KMS-11 (cell line): ENCODE data around the gene RAPGEF1.

ENCODE experiments used
- H2AFZ ChIP-seq: fragments of 200-600 bp; sonication (generic); 2 replicates; pipeline ENCODE4 v1.6.1; 2016; ENCODE audit warnings: antibody characterized with exemption, mixed run types, low read depth
- H3K27ac ChIP-seq: fragments of 200-600 bp; sonication (generic); 2 replicates; pipeline ENCODE4 v1.6.1; 2016; ENCODE audit warnings: mild to moderate bottlenecking, mixed run types
- H3K27me3 ChIP-seq: fragments of 200-600 bp; sonication (generic); 2 replicates; pipeline ENCODE4 v1.6.1; 2017; ENCODE audit warnings: mild to moderate bottlenecking, low read depth, mixed run types, moderate library complexity; ENCODE audit not compliant: insufficient read depth
- H3K36me3 ChIP-seq: fragments of 200-600 bp; sonication (generic); 2 replicates; pipeline ENCODE4 v1.6.1; 2017; ENCODE audit warnings: mild to moderate bottlenecking, mixed run types; ENCODE audit not compliant: insufficient read depth
- H3K4me1 ChIP-seq: fragments of 200-600 bp; sonication (generic); 2 replicates; pipeline ENCODE4 v1.6.1; 2016; ENCODE audit warnings: mild to moderate bottlenecking, low read depth, mixed run types; ENCODE audit not compliant: poor library complexity, severe bottlenecking
- H3K4me2 ChIP-seq: fragments of 200-600 bp; sonication (generic); 2 replicates; pipeline ENCODE4 v1.7.0; 2016; ENCODE audit warnings: mild to moderate bottlenecking, mixed run types
- H3K4me3 ChIP-seq: fragments of 200-600 bp; sonication (generic); IDR thresholded peaks from 2 replicates; pipeline ENCODE4 v1.6.1; 2017; ENCODE audit warnings: low read depth, low read length, mixed read lengths; ENCODE audit not compliant: insufficient read depth
- H3K79me2 ChIP-seq: fragments of 200-600 bp; sonication (generic); 2 replicates; pipeline ENCODE4 v1.6.1; 2016; ENCODE audit warnings: low read depth, mixed run types; ENCODE audit not compliant: insufficient read depth
- H3K9ac ChIP-seq: fragments of 200-600 bp; sonication (generic); 2 replicates; pipeline ENCODE4 v1.6.1; 2016; ENCODE audit warnings: mild to moderate bottlenecking, mixed run types
- H4K20me1 ChIP-seq: fragments of 200-600 bp; sonication (generic); 2 replicates; pipeline ENCODE4 v1.6.1; 2016; ENCODE audit warnings: mild to moderate bottlenecking, mixed run types; ENCODE audit not compliant: insufficient read depth
- TF ChIP-seq, protein P1 (sequence below): fragments of 200-600 bp; sonication (generic); conservative IDR thresholded peaks from 2 replicates; pipeline ENCODE4 v1.6.1; 2017; ENCODE audit warnings: low read depth, mild to moderate bottlenecking, antibody characterized with exemption, low read length, moderate library complexity, mixed read lengths

The RAPGEF1 gene

DNA sequence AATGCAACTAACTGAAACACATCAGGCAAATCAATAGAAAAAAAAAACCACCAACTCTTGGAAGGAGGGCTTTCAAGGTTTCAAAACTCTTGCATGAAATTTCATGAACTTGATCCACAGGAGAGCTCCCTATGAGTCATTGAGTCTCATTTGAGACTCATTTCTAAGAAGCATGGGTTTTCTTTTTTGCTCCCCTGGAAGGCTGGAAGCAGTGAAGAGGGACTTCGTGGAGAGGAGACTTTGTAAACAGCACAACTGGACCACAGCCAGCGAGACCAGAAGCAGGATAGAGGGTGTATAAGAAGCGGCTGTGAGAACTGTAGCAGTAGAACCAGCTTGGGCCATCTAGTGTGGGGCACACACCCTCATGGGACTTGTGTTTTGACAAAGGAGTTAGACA lies 41.2 kb upstream of the RAPGEF1 start:
- no peak overlapping the region for H3K9ac ChIP-seq
- H3K4me3 ChIP-seq, result no peak overlapping the region
- peaks cover 84% of the 10 kb centered on the region for H3K27me3 ChIP-seq
- H3K4me1 ChIP-seq, result peaks cover 11% of the 10 kb centered on the region
- H4K20me1 ChIP-seq, result no peaks in the 10 kb centered on the region
- H2AFZ ChIP-seq, result no peak overlapping the region
- TF ChIP-seq, protein P1, sequence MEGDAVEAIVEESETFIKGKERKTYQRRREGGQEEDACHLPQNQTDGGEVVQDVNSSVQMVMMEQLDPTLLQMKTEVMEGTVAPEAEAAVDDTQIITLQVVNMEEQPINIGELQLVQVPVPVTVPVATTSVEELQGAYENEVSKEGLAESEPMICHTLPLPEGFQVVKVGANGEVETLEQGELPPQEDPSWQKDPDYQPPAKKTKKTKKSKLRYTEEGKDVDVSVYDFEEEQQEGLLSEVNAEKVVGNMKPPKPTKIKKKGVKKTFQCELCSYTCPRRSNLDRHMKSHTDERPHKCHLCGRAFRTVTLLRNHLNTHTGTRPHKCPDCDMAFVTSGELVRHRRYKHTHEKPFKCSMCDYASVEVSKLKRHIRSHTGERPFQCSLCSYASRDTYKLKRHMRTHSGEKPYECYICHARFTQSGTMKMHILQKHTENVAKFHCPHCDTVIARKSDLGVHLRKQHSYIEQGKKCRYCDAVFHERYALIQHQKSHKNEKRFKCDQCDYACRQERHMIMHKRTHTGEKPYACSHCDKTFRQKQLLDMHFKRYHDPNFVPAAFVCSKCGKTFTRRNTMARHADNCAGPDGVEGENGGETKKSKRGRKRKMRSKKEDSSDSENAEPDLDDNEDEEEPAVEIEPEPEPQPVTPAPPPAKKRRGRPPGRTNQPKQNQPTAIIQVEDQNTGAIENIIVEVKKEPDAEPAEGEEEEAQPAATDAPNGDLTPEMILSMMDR, result no peak
- no peaks in the 10 kb centered on the region for H3K79me2 ChIP-seq
- H3K36me3 ChIP-seq, result no peaks in the 10 kb centered on the region
- H3K4me2 ChIP-seq, result peak overlapping the region; percentile 15; the same call in 1 of the 2 replicates
- no peak overlapping the region for H3K27ac ChIP-seq

- H3K4me1 ChIP-seq, result peaks cover 10% of the 10 kb centered on the region
- H3K27me3 ChIP-seq, result peaks cover 57% of the 10 kb centered on the region
- no peak overlapping the region for H3K27ac ChIP-seq
- H3K36me3 ChIP-seq, result no peaks in the 10 kb centered on the region
- H3K4me3 ChIP-seq, result no peak overlapping the region
- H2AFZ ChIP-seq, result no peak overlapping the region
- no peaks in the 10 kb centered on the region for H3K79me2 ChIP-seq
- TF ChIP-seq, protein P1, result no peak
- peaks cover 3% of the 10 kb centered on the region; the same call in 1 of the 2 replicates for H4K20me1 ChIP-seq
- no peak overlapping the region for H3K9ac ChIP-seq
- no peak overlapping the region for H3K4me2 ChIP-seq
Observed at GRCh38 chr9:131776473-131776872, 36.6 kb upstream of the RAPGEF1 start.

- Histone ChIP-seq H4K20me1 (peaks cover 3% of the 10 kb centered on the region; the same call in 1 of the 2 replicates), H3K4me1 (peaks cover 6% of the 10 kb centered on the region), H3K27ac (no peak overlapping the region), H2AFZ (no peak overlapping the region), H3K36me3 (no peaks in the 10 kb centered on the region), H3K9ac (no peak overlapping the region), H3K4me3 (no peak overlapping the region), H3K27me3 (peaks cover 57% of the 10 kb centered on the region), H3K79me2 (no peaks in the 10 kb centered on the region), H3K4me2 (no peak overlapping the region)
- TF ChIP-seq, protein P1, result no peak
Observed at GRCh38 chr9:131776036-131776435, 36.2 kb upstream of the RAPGEF1 start.

- Histone ChIP-seq H3K79me2 (no peaks in the 10 kb centered on the region), H3K27me3 (peaks cover 57% of the 10 kb centered on the region)
Observed at GRCh38 chr9:131774636-131775035, 34.8 kb upstream of the RAPGEF1 start.

More at GRCh38 chr9:131774636-131775035, 34.8 kb upstream of the RAPGEF1 start:
- Histone ChIP-seq H3K4me3 (no peak overlapping the region), H3K4me2 (no peak overlapping the region), H4K20me1 (peaks cover 3% of the 10 kb centered on the region; the same call in 1 of the 2 replicates), H3K27ac (no peak overlapping the region), H3K4me1 (no peaks in the 10 kb centered on the region), H2AFZ (no peak overlapping the region), H3K36me3 (no peaks in the 10 kb centered on the region), H3K9ac (no peak overlapping the region)
- TF ChIP-seq, protein P1, result no peak
